Measurements from ENCODE around the gene KDM6A.

GRCh38 chrX:44944894-44945293 lies 71.9 kb downstream of the KDM6A start:
- TF ChIP-seq CTCF (IDR thresholded peaks at IDR 0.05) (no peak), POLR2A (IDR thresholded peaks at IDR 0.05) (no peak)

All from esophagus squamous epithelium (tissue), 4 donors.